ENCODE results near the gene OMA1. TPM values are rescaled to one million over a fixed set of nuclear protein-coding genes. Genes with fewer than 3 reads are reported as not detected.

Gene OMA1
- polyA plus RNA-seq, 2 of the 4 experiments (the other 2 are of a cell fraction), result 11.7 to 18.0 TPM

GRCh38 chr1:58529284-58529683 is 17.2 kb downstream of the OMA1 start:
- FAIRE-seq, result no peak
- Histone ChIP-seq H3K4me3 (no peak overlapping the region), H3K27ac (no peak overlapping the region), H3K9me3 (no peaks in the 10 kb centered on the region), H3K4me1 (no peaks in the 10 kb centered on the region), H3K4me2 (no peak overlapping the region)
- no peak for ATAC-seq
- TF ChIP-seq CBX8 (IDR thresholded peaks at IDR 0.05) (no peak), E2F6 (IDR thresholded peaks at IDR 0.05; ENCODE audit: borderline replicate concordance, low read depth) (no peak), RCOR1 (IDR thresholded peaks at IDR 0.05; ENCODE audit: low read depth, low read length) (no peak), REST (IDR thresholded peaks at IDR 0.05) (no peak), BHLHE40 (IDR thresholded peaks at IDR 0.05; ENCODE audit: low read depth, low read length) (no peak), SREBF2 (IDR thresholded peaks at IDR 0.05) (no peak)
- POLR2A ChIA-PET, result no interaction called here
- CTCF ChIA-PET, result no interaction called here
- no peak for DNase-seq (ENCODE audit: low read depth in 1 of 2, low spot score in 1 of 2)
- WGBS (ENCODE audit: missing lambda C conversion rate), result 96% methylated on average over 1 of the region's 1 CpG

- no peak for ATAC-seq
- CTCF ChIA-PET, result interaction anchor here (1.4 to 5.3 kb wide), 3 partner anchors 11 to 124 kb away, joined by 3 to 29 read pairs (median 15); no protein-coding TSS in a partner anchor
- WGBS (ENCODE audit: missing lambda C conversion rate), result 80% methylated on average over 3 of the region's 3 CpGs
- FAIRE-seq, result no peak
- Histone ChIP-seq H3K27ac (no peak overlapping the region), H3K9me3 (no peaks in the 10 kb centered on the region), H3K4me2 (no peak overlapping the region), H3K4me1 (no peaks in the 10 kb centered on the region), H3K4me3 (no peak overlapping the region)
- TF ChIP-seq MAZ (IDR thresholded peaks at IDR 0.05; ENCODE audit: borderline replicate concordance, low read depth, low read length), result no peak
- no peak for TF ChIP-seq ESRRA (IDR thresholded peaks at IDR 0.05; ENCODE audit: borderline replicate concordance, low read length)
- POLR2A ChIA-PET, result no interaction called here
- no peak for DNase-seq (ENCODE audit: low read depth in 1 of 2, low spot score in 1 of 2)
Measured at GRCh38 chr1:58528518-58528917, 18.0 kb downstream of the OMA1 start.

- Histone ChIP-seq H3K27ac (no peak overlapping the region), H3K4me1 (no peaks in the 10 kb centered on the region), H3K4me2 (no peak overlapping the region), H3K4me3 (no peak overlapping the region), H3K9me3 (no peaks in the 10 kb centered on the region)
- no peak for FAIRE-seq
- POLR2A ChIA-PET, result no interaction called here
- CTCF ChIA-PET, result interaction anchor here (5.3 kb wide), 1 partner anchor 9 kb away, joined by 29 read pairs; no protein-coding TSS in a partner anchor
- no peak for ATAC-seq
- no peak for DNase-seq (ENCODE audit: low read depth in 1 of 2, low spot score in 1 of 2)
- WGBS (ENCODE audit: missing lambda C conversion rate), result 86% methylated on average over 3 of the region's 3 CpGs
- no peak for TF ChIP-seq HDAC2 (IDR thresholded peaks at IDR 0.05)
- no peak for TF ChIP-seq ZC3H11A (IDR thresholded peaks at IDR 0.05)
- TF ChIP-seq JUNB (IDR thresholded peaks at IDR 0.05), result no peak
- TF ChIP-seq RNF2 (IDR thresholded peaks at IDR 0.05; ENCODE audit: borderline replicate concordance, low read depth), result no peak
- no peak for TF ChIP-seq JUN (IDR thresholded peaks at IDR 0.05)
- TF ChIP-seq BCL3 (IDR thresholded peaks at IDR 0.05), result no peak
- TF ChIP-seq NPAS2 (CRISPR knock-in tag; IDR thresholded peaks at IDR 0.05; ENCODE audit: borderline replicate concordance), result no peak
- TF ChIP-seq ELK1 (IDR thresholded peaks at IDR 0.05; ENCODE audit: low read depth, low read length), result no peak
- TF ChIP-seq E2F6 (IDR thresholded peaks at IDR 0.05; ENCODE audit: borderline replicate concordance, low read depth), result no peak
- TF ChIP-seq REST (IDR thresholded peaks at IDR 0.05), result no peak
- no peak for TF ChIP-seq POLR2AphosphoS2 (conservative IDR thresholded peaks at IDR 0.05; ENCODE audit: low read length)
- TF ChIP-seq HES2 (IDR thresholded peaks at IDR 0.05), result no peak
Measured at GRCh38 chr1:58524353-58524945, 22.1 kb downstream of the OMA1 start.

All from A549 (cell line).